Pulmonary artery endothelial cell (primary cell): ENCODE results near the gene PLEKHJ1. TPM values are rescaled to one million over a fixed set of nuclear protein-coding genes. Genes with fewer than 3 reads are reported as not detected.
A peak's percentile ranks its signal among the peaks of the same experiment; 100 is the strongest.
"Not testable (repeated sequence)": the region's sequence is repeated elsewhere in the genome, so short reads cannot be mapped to it uniquely, and the experiment has no call there.

Experiments
- DNase-seq: peaks from one replicate; pipeline ENCODE4 v3.0.0-alpha.2; 2011; ENCODE audit warnings: low read depth, low spot score
- total RNA-seq: library from RNA; depleted of rRNA; stranded (reverse); fragments of >200 nt; gene quantifications from 2 replicates; pipeline ENCODE4 v1.2.3, GENCODE V29; 2014

PLEKHJ1 gene, protein sequence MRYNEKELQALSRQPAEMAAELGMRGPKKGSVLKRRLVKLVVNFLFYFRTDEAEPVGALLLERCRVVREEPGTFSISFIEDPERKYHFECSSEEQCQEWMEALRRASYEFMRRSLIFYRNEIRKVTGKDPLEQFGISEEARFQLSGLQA
- total RNA-seq = 55.3 and 63.0 TPM in 2 replicates

DNA sequence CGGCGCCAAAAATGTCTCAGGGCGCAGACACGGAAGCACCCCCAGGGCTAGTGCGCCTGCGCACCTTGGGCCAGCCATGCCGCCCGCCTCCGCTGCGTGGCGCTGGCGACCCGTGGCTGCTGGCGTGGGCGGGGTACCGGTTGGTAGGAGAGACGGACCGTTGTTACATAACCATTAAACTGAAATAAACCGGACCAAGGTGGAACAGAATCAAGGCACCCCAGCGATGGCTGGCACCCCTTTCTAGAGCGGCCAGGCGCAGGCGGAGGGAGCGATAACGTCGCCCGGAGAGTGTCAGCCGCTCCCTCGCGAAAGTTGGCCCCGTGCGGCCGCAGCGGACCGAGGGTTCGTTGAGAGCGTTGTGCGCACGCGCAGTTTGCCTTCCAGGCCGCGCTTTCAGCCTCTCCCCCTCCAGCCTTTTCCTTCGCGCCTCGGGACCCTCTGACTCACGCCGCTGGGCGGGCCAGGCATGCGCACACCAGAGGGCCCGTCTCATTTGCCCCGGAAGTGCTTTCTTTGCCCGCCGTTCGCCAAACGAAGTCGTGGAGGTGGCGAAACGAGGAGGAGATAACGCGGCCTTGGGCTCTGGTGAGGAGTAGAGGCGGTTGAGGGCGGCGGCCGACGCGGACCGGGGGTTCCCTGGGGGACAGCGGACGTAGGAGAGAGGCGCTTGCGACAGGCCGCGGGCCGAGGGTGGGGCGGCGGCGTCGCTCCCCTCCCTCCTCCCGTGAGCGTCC lies at the start of gene PLEKHJ1, which contains the start of gene SF3A2:
Gene PLEKHJ1 (minus strand): TSS at position 16 of the 737 bp plus-strand sequence. CDS start 81 bp downstream, outside the sequence.
Gene SF3A2 (plus strand): TSS at position 511 of the 737 bp plus-strand sequence. CDS start 6,595 bp downstream, outside the sequence.
- peak; percentile 88 for DNase-seq

DNA sequence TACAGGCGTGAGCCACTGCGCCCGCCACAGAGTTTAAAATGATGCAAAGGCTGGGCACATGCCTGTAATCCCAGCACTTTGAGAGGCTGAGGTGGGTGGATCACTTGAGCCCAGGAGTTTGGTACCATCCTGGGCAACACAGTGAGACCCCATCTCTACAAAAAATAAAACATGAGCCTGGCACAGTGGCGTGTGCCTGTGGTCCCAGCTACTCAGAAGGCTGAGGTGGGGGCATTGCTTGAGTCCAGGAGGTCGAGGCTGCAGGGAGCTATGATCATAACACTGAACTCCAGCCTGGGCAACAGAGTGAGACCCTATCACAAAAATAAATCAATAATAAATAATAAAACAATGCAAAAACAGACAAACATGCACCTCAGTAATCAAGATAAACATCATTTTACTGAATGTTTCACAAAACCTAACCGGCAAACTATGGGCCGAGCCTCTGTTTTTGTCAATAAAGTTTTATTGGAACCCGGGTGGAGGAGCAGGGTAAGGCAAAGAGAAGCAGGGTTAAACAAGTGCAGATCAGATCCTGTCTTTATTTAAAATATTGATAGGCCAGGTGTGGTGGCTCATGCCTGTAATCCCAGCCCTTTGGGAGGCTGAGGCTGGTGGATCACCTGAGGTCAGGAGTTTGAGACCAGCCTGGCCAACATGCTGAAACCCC lies 47.8 kb upstream of the PLEKHJ1 start:
- no peak for DNase-seq

DNA sequence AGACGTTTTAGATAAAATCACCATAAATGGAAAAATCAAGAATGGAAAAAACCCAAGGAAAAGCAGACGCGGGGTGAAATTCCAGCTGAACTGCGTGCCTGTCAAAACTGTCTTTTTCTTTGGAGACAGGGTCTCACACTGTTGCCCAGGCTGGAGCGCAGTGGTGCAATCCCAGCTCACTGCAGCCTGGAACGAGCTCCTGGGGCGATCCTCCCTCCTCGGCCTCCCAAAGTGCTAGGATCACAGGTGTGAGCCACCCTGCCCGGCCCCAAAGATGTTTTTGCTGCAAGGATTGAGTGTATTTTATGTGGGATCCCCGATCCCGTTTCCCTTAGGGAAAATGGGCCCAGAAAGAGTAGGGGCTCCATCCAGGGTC lies 46.7 kb upstream of the PLEKHJ1 start:
- no peak for DNase-seq

DNA sequence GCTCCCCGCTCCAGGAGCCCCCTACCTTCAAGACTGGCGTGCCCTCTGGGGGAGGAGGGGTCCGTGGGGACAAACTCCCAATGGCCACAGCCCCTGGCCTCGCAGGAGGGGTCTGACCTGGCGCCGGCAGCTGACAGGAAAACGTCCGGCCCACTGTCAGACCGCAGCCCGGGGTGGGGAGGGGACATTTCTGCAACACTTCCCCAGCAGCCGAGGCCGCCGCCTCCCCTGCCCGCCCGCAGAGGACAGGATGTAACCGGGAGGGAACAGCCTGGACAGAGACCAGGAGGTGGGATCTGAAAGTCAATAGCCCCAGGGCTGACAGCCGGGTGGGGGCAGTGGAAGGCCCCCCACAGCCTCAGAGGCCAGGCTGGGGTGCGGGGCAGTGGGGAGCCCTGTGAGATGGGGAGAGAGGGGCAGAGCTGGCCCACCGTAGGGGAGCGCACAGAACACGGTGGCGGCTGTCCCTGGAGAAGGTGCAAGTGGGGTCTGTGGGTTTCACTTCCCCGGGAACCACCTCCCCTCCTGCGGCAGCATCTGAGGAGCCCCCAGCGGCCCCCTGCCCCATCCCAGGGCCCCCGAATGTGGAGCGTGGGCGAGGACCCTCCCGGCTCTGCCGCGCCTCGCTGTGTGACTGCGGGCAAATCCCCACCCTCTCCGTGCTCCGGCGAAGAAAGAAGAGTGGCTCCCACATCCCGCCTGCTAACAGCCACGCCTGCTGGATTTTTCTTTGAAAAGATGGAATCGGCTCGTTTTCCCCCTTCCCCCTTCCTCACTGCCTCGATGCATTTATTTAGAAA lies 46.1 kb upstream of the PLEKHJ1 start, which contains the start of gene PEAK3:
Gene PEAK3 (minus strand): TSS at position 114 of the 800 bp plus-strand sequence. CDS start 1,244 bp downstream, outside the sequence.
- DNase-seq = no peak

DNA sequence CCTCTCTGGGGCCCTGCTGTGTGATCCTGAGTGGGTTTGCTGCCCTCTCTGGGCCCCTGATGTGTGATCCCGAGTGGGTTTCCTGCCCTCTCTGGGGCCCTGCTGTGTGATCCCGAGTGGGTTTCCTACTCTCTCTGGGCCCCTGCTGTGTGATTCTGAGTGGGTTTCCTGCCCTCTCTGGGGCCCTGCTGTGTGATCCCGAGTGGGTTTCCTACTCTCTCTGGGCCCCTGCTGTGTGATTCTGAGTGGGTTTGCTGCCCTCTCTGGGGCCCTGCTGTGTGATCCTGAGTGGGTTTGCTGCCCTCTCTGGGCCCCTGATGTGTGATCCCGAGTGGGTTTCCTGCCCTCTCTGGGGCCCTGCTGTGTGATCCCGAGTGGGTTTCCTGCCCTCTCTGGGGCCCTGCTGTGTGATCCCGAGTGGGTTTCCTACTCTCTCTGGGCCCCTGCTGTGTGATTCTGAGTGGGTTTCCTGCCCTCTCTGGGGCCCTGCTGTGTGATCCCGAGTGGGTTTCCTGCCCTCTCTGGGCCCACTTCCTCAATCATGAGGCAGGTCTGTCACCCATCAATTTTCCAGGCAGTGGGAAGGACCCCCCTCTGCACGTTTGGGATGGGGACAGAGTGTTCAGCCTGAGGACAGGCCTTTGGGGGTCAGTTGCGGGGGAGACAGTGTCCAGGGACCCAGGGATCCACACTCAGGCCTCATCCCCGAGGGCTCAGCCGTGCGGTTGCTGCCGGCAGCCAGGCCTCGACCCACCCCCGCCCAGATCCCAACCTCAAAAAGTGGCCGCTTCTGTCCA lies 45.3 kb upstream of the PLEKHJ1 start:
- DNase-seq = not testable (repeated sequence)

DNA sequence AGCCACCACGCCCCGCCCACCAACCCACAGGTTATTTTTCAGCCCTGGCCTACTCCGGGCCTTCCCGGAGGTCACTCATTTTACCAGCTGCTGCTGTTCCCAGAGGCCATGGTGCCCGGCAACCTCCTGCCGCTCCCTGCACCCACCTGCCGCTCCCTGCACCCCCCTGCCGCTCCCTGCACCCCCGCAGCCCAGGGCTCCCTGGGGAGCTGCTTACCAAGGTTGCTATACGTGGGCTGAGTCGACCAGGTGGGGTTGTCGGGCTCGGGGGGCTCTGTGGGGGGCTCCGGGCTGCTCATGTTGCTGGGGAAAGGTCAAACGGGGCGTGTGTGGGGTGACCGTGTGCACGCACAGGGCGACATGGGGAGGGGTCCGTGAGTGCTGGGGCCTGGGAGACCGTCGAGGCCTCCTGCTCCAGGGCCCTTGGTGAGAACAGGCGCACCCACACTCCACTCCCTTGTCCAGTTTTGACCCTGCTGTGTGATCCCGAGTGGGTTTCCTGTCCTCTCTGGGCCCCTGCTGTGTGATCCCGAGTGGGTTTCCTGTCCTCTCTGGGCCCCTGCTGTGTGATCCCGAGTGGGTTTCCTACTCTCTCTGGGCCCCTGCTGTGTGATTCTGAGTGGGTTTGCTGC lies 44.6 kb upstream of the PLEKHJ1 start:
- no peak for DNase-seq

DNA sequence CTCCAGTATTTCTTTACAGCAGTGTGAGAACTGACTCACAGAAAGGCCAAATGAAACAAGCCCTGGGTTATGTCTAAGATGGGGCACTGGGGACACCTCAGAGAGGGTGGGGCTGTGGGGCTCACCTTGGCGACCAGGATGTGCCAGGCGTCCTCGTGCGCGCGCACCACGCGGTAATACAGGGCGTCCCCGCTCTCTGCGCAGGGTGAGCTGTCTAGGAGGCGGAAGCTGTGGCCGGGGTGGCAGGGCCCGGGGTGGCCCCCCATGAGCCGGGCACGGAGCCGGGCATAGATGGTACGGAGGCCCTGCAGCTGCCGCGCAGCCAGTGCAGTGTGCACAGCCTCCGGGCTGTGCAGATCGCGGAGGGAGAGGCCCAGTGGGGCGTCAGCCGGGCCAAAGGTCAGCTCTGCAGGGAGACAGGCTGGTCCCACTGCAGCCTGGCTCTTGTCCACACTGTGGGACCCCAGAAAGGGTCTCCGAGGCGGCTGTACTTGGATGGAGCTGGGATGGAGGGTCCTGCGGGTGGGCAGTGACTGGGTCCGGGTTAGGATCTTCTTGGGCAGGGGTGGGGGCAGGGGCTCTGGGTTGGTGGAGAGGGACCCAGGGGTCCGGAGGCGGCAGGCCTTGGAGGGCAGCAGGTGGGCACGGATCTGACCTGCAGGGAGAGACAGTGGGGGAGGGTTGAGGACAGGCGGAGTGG lies 42.5 kb upstream of the PLEKHJ1 start:
- no peak for DNase-seq

DNA sequence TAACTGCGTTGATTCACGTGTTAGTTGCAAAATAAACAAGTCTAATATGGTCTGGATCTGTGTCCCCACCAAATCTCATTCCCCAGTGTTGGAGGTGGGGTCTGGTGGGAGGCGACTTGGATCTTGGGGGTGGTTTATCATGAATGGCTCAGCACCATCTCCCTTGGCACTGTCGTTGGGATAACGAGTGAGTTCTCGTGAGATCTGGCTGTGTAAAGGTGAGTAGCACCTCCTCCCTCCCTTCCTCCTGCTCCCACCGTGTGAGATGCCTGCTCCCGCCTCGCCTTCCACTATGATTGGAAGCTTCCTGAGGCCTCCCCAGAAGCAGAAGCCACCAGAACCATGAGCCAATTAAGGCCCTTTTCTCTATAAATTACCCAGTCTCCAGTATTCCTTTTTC lies 41.0 kb upstream of the PLEKHJ1 start:
- DNase-seq = no peak

DNA sequence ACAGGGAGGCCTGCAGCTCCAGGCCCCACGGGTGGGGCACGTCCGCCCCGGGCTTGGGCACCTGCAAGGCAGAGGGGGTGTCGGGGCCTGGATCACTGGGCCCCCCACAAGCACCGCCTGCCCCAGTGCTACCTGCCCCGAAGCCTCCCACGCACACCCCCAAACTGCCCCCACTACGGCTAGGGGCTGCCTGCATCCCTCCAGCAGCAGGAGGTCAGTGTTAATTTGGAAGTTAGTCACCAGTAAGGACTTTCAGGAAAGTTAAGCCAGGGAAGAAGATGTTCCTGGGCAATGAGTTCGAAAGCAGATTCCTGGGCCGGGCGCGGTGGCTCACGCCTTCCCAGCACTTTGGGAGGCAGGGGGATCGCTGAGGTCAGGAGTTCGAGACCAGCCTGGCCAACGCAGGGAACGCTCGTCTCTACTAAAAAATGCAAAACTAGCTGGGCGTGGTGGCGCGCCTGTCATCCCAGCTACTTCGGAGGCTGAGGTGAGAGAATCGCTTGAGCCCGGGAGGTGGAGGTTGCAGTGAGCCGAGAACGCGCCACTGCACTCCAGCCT lies 40.4 kb upstream of the PLEKHJ1 start:
- no peak for DNase-seq

DNA sequence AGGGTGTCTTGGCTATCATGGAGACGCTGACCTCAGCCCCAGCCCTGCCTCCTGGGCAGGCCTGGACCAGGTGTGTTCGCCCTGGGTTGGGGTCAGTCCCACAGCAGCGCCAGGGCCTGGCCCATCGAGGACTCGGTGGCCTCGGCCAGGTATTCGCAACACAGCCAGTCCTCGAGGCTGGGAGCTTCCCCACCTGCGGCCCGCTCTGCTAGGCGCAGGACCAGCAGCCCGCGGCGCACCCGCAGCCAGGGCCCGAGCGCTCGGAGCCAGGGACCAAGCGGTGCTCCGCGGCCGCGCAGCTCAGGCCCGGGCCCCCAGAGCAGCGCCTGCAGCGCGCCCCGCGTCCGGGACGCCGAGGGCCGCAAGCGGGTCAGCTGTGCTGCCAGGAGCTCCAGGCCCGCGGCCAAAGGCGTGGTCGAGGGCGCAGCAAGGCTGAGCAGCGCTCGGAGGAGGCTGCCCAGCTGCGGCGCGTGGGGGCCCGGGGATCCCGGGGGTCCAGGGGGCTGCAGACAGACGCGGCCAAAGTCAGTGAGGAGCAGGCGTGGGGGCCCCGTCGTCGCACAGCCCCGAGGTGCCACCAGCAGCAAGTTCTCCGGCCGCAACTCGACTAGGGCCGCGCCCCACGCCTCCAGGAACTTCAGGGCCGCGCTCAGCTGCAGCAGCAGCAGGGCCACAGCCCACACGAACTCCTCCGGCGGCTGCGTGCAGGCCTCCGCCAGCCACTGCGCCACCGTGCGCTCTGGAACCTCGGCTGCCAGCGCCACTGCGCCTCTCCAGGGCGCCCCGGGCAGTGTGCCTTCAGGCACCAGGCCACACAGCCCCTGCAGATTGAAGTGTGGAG lies 39.7 kb upstream of the PLEKHJ1 start:
- DNase-seq = no peak

DNA sequence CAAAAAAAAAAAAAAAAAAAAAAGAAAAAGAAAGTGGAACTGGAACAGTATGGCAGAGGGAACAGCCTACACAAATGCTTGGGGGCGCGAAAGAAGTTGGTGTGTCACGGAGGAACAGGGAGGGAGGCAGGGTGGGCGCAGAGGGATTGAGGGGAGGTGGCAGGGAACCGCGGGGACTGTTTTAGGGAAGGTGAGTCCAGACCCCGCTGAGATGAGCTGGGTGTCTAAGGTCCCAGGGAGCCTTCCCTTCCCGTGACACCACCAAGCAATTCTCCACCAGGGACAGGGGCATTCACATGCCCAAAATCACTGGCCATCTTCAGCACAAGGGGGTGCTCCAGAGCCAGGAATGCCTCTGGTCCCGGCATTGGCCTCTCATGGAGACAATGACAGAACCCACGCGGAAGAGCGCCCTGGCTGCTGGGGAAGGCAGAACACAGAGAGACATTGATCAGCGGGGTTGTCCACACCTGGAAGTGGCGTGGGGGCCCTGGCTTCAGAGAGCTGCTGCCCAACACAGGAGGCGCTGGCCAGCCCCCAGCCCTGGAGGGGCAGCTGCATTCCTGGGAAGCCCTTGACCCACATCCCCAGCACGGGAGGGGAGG lies 38.9 kb upstream of the PLEKHJ1 start:
- DNase-seq = no peak

DNA sequence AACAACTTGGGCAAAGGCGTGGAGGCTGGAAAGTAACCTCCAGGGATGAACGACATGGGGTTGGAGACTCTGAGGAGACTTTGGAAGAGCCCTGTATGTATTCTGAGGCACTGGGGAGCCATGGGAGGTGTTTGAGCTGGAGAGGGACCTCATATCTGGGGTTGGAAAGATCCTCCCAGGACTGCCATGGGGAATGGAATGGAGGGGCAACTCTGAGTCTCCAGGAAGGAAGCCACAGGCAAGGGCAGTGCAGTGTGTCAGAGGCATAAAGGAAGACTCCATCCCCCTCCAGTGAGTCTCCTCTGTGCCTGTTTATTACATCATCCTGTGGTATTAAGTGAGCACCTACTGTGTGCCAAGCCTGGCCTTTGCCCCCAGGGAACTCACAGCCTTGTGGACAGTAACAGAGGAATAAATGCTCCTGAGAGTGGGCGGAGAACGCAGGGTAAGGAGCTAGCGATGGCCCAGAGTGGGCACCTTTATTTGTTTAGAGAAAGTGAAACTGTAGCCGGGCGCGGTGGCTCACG lies 38.1 kb upstream of the PLEKHJ1 start:
- no peak for DNase-seq

DNA sequence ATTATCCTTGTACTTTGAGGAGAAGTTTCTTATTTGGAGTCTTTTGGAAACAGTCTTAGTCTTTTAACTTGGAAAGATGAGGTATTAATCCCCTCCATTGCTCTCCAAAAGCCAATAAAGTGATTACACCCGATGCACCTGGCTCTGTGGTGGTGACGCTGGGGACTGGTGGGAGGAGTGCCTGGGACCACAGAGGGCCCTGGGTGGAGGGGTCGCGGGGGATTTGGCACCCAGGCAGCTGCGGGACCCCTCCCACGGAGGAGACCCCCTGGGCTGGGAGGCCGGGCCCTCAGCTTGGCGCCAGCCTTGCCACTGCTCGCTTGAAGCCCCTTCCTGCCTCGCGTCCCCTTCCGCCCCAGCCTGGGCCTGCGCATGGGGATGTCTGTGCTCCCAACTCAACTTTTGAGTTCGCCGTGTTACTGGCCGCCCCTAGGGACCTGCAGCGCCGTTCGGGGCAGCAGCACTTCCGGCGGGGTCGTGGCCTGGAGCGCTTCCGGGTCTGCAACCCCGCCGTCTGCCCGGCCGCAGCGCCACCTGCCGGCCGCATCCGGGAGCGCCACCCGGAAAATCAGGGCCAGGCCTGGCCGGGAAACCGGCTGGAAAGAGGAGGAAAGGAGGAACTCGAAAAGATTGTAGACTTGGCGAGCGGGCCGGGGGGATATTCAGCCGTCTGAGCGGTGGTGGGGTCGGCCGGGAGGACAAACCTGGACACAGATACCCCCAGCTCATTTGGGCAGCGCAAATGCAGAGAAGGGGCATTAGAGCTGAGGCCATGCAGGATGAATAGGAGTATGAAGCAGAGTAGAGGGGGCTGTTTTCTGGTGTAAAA lies 37.4 kb upstream of the PLEKHJ1 start:
- DNase-seq = no peak

DNA sequence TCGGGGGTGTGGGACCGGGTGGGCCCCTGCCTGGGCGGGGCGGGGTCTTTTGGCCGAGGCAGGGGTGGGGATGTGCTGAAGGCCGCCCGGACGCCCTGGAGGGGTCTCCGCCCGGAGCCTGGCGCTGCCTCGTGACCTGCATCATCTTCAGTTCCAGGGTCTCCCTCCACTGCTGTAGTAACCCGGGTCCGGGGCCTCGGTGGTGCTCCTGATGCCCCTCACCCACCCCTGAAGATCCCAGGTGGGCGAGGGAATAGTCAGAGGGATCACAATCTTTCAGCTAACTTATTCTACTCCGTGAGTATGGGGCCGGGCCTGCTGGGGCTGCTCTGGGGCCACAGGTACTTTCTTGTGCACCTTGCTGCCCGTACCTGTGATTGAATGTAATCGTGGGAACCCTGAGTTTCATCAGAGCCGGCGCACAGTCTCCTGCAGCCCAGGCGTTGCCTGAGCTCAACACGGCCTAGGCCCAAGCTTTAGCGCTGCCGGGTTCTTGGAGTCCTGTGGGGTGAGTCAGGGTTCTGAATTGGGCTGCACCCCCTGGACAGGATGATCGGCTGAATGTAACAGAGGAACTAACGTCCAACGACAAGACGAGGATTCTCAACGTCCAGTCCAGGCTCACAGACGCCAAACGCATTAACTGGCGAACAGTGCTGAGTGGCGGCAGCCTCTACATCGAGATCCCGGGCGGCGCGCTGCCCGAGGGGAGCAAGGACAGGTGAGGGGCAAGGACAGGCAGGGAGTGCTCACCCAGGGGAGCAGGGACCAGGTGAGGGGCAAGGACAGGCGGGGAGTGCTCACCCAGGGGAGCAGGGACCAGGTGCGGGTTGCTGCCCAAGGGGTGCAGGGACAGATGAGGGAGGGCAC lies 35.3 kb upstream of the PLEKHJ1 start:
- no peak for DNase-seq

DNA sequence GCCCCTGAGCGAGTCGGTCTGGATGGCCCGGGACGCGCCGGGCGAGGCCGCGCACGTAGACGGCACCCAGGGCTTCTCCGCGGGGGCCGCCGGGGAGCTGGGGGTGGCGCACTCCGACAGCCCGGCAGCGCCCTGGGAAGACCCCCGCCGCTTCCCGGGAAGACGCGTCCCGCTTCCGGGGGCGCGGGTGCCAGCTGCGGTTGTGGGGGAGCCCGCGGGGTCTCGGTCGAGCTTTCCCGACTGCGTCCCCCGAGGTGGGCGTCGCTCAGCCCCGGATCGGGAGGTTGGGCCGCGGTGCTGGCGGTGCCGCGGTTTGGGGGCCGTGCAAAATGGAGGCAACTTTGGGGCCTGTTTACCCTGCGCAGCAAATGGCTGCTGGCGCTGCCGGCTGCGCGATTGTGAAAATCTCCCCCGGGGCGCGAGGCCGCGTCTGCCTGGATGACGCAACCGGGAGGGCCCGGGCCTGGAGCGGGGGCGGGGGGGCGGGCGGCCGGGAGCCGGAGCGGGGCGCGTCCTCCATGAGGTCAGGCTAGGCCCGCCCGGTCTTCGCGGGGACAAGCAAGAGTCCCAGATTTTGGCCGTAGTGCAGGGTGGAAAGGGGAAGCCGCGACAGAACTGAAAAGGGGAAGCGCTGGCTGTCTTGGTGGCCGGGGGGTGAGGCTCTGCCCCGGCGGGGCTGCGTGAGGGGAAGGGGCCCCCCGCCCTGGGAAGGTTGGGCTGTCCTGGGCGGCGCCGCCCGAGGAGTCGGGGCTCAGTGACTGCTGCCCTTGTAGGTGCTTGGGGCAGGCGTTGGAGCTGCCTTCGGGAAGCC lies 34.5 kb upstream of the PLEKHJ1 start:
- DNase-seq = peak; percentile 39
